GDM1 (cell line): ENCODE data around the gene GSDME.

Experiments
- DNase-seq: peaks from one replicate; lab custom pipeline; 2025; lab: John Stamatoyannopoulos, UW

Gene GSDME

GRCh38 chr7:24705461-24705954, 51.8 kb downstream of the GSDME start:
- DNase-seq: peak; percentile 69

- no peak for DNase-seq
These were observed 53.0 kb downstream of the GSDME start for GRCh38 chr7:24704311-24704710.

GRCh38 chr7:24703296-24703695, 54.0 kb downstream of the GSDME start:
- DNase-seq: no peak

GRCh38 chr7:24702755-24703154, 54.5 kb downstream of the GSDME start:
- no peak for DNase-seq

GRCh38 chr7:24701261-24702235, 55.7 kb downstream of the GSDME start:
- DNase-seq: no peak

GRCh38 chr7:24700521-24701260, 56.6 kb downstream of the GSDME start:
- DNase-seq: no peak

- DNase-seq: no peak
These were observed 58.6 kb downstream of the GSDME start for GRCh38 chr7:24698531-24699266.

GRCh38 chr7:24697416-24697815, 59.8 kb downstream of the GSDME start:
- DNase-seq: no peak

GRCh38 chr7:24692592-24692991, 64.7 kb downstream of the GSDME start:
- no peak for DNase-seq

GRCh38 chr7:24690251-24690650, 67.0 kb downstream of the GSDME start:
- DNase-seq: no peak

- no peak for DNase-seq
These were observed 71.6 kb downstream of the GSDME start for GRCh38 chr7:24685708-24686107.

GRCh38 chr7:24670782-24671181, 86.5 kb downstream of the GSDME start:
- DNase-seq: no peak

GRCh38 chr7:24669971-24670591, 87.2 kb downstream of the GSDME start:
- DNase-seq: no peak

- DNase-seq: no peak
These were observed 88.2 kb downstream of the GSDME start for GRCh38 chr7:24668927-24669635.

- DNase-seq: peak; percentile 7
These were observed 91.5 kb downstream of the GSDME start for GRCh38 chr7:24665564-24666294.

GRCh38 chr7:24660546-24660945, 96.7 kb downstream of the GSDME start:
- no peak for DNase-seq

- DNase-seq: no peak
These were observed 97.8 kb downstream of the GSDME start for GRCh38 chr7:24659505-24659904.

GRCh38 chr7:24657980-24658379, 99.3 kb downstream of the GSDME start:
- DNase-seq: no peak

GRCh38 chr7:24656608-24657007, 100.7 kb downstream of the GSDME start:
- no peak for DNase-seq

- DNase-seq: no peak
These were observed 103.0 kb downstream of the GSDME start for GRCh38 chr7:24654305-24654704.
